DOHH2 (cell line): ENCODE data around the gene WWP2.

Experiments
- EZH2phosphoT487 ChIP-seq: fragments of 200-600 bp; sonication (generic); IDR thresholded peaks from 2 replicates; pipeline ENCODE4 v1.6.1; 2017; ENCODE audit warnings: borderline replicate concordance, mild to moderate bottlenecking, antibody characterized with exemption, low read length, moderate library complexity, mixed read lengths
- TF ChIP-seq, protein P1 (sequence below): fragments of 200-600 bp; sonication (generic); IDR thresholded peaks from one replicate; pipeline ENCODE4 v1.5.1; 2014; ENCODE audit warnings: antibody characterized with exemption, mild to moderate bottlenecking, low read depth, low read length; ENCODE audit not compliant: poor library complexity, severe bottlenecking

DNA sequence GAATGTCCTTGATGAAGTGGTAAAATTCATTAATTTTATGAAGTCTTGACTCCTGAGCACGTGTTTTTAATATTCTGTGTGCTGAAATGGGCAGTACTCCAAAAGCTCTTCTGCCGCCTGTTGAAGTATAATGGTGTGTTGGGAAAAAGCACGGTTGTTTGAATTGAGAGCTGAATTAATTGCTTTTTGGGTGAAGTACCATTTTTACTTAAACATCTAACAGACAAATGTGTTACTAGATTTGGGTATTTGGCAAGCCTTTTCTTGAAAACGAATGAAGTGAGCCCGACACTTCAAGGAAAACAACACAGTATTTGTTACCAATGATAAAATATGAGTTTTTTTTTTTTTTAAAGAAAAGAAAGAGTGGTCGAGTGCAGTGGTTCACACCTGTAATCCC lies 22.5 kb downstream of the WWP2 start:
- TF ChIP-seq, protein P1, sequence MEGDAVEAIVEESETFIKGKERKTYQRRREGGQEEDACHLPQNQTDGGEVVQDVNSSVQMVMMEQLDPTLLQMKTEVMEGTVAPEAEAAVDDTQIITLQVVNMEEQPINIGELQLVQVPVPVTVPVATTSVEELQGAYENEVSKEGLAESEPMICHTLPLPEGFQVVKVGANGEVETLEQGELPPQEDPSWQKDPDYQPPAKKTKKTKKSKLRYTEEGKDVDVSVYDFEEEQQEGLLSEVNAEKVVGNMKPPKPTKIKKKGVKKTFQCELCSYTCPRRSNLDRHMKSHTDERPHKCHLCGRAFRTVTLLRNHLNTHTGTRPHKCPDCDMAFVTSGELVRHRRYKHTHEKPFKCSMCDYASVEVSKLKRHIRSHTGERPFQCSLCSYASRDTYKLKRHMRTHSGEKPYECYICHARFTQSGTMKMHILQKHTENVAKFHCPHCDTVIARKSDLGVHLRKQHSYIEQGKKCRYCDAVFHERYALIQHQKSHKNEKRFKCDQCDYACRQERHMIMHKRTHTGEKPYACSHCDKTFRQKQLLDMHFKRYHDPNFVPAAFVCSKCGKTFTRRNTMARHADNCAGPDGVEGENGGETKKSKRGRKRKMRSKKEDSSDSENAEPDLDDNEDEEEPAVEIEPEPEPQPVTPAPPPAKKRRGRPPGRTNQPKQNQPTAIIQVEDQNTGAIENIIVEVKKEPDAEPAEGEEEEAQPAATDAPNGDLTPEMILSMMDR = no peak
- TF ChIP-seq EZH2phosphoT487 = no peak
